HEK293T (cell line): ENCODE data around the gene HMG20B.

Source experiments
- ARNT ChIP-seq: fragments of 450-650 bp; IDR thresholded peaks from 2 replicates; pipeline ENCODE4 v1.6.1; 2017; ENCODE audit warnings: mild to moderate bottlenecking
- BHLHE40 ChIP-seq: fragments of 450-650 bp; IDR thresholded peaks from 2 replicates; pipeline ENCODE4 v1.6.1; 2016; ENCODE audit warnings: mild to moderate bottlenecking, moderate library complexity, borderline replicate concordance
- ELF4 ChIP-seq: fragments of 450-650 bp; IDR thresholded peaks from 2 replicates; pipeline ENCODE4 v1.6.1; 2017; ENCODE audit warnings: antibody characterized with exemption
- FOXA1 ChIP-seq: fragments of 450-650 bp; IDR thresholded peaks from 2 replicates; pipeline ENCODE4 v1.6.1; 2016; ENCODE audit warnings: mild to moderate bottlenecking
- FOXM1 ChIP-seq: fragments of 450-650 bp; IDR thresholded peaks from 2 replicates; pipeline ENCODE4 v1.6.1; 2017; ENCODE audit warnings: mild to moderate bottlenecking, borderline replicate concordance
- L3MBTL2 ChIP-seq: fragments of 450-650 bp; conservative IDR thresholded peaks from 2 replicates; pipeline ENCODE4 v1.6.1; 2016; ENCODE audit warnings: mild to moderate bottlenecking
- NFRKB ChIP-seq: fragments of 450-650 bp; IDR thresholded peaks from 2 replicates; pipeline ENCODE4 v1.6.1; 2016; ENCODE audit warnings: mild to moderate bottlenecking, moderate library complexity
- SP1 ChIP-seq: fragments of 450-650 bp; IDR thresholded peaks from 2 replicates; pipeline ENCODE4 v1.6.1; 2017
- SUZ12 ChIP-seq: fragments of 450-650 bp; IDR thresholded peaks from 2 replicates; pipeline ENCODE4 v1.6.1; 2016; ENCODE audit warnings: mild to moderate bottlenecking
- TARDBP ChIP-seq: fragments of 450-650 bp; IDR thresholded peaks from 2 replicates; pipeline ENCODE4 v1.6.1; 2016

GRCh38 chr19:3615524-3616135 lies 42.9 kb downstream of the HMG20B start:
- TF ChIP-seq BHLHE40 (no peak), SUZ12 (no peak), FOXA1 (no peak), NFRKB (no peak), ARNT (no peak), ELF4 (no peak), FOXM1 (no peak), TARDBP (no peak), L3MBTL2 (no peak), SP1 (no peak)
